A673 (cell line): ENCODE data around the gene CBLC.

ENCODE experiments used
- CTCF ChIP-seq: fragments of 300-800, 200-600 bp; sonication (generic); conservative IDR thresholded peaks from 2 replicates; pipeline ENCODE4 v1.5.1; 2017; ENCODE audit warnings: low read depth, mild to moderate bottlenecking, antibody characterized with exemption, low read length, moderate library complexity, mixed read lengths
- EZH2 ChIP-seq: fragments of 200-600 bp; sonication (generic); IDR thresholded peaks from 2 replicates; pipeline ENCODE4 v1.6.1; 2017; ENCODE audit warnings: borderline replicate concordance, low read depth, mild to moderate bottlenecking, mixed read lengths, antibody characterized with exemption, low read length; ENCODE audit not compliant: poor library complexity, severe bottlenecking

GRCh38 chr19:44841231-44841630 is 63.5 kb downstream of the CBLC start:
- no peak for TF ChIP-seq CTCF
- no peak for TF ChIP-seq EZH2
